ENCODE data around the gene UBE2S.
"Not testable (repeated sequence)": the region's sequence is repeated elsewhere in the genome, so short reads cannot be mapped to it uniquely, and the experiment has no call there.

Gene UBE2S

DNA sequence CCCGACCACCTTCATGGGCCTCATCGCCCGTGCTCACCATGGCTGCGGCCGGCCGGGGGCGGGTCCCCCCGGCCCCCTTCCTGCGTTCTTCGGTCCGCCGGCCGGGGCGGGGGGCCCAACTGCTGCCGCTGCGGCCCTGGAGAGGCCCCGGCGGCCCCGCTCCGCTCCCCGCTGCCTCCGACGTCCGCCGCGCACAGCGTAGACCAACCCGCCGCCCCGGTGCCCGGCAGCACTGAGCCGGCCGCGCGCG, at the start of gene UBE2S:
Gene UBE2S (minus strand): TSS at position 239 of the 250 bp plus-strand sequence. CDS start 199 bp downstream, at position 40.
- not testable (repeated sequence) for DNase-seq (ENCODE audit: low spot score)

- DNase-seq (ENCODE audit: low spot score): no peak
Measured at GRCh38 chr19:55456347-55456746, 48.8 kb upstream of the UBE2S start.

GRCh38 chr19:55455576-55456235, 48.1 kb upstream of the UBE2S start:
- no peak for DNase-seq (ENCODE audit: low spot score)

DNA sequence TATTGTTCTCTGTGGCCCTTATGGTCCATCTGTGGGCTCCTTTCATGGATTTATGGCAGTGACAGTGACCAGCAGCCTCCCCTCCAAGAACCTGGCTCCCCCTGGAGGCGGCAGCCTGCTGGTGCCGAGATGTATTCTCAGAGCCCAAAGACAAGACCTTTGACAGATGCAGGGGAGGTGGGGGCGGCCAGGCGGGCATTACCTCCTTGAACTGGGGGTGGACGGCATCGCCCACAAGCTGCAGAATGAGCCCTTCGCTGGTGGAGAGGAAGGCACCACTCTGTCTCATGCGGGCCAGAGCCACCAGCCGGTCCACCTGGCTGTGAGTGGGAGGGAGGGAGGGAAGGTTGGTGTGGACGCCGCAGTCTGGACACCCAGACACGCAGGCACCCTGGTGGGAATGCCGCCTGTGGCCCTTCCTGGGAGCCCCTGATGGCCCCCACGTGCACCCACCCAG, 47.2 kb upstream of the UBE2S start:
- DNase-seq (ENCODE audit: low spot score): peak; percentile 75

DNA sequence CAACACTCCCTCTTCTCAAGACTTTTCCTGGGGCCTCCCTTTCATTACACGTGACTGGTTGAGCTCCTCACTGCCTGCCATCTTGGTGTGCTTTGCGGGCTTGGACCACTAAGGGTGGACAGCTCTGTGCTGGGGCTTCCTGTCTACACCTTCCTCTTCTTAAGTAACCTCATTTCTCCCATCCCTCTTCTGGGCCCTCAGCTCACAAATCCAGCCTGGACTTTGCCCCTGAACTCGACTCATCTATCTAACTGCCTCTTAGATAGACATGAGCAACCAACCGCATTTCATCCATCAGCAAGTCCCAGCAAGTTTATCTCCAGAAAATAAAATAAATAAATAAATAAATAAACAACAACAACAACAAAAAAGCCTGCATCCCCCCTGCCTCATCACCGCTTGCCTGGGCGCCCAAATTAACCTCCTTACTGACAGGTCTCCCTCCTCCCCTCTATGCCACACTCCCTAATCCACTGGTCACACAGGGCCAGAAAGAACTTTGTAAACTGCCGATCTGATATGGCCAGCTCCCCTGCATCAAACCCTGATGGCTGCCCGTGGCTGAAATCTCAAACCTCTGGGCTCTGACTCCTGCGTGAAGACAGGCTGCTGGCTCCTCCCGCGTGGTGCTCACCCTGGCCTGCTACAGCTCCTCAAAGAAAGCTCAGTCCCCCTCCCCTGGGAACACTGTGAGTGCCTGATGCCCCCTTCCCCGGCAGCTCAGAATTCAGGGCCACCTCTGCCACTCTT, 46.1 kb upstream of the UBE2S start:
- no peak for DNase-seq (ENCODE audit: low spot score)

GRCh38 chr19:55452749-55453346, 45.3 kb upstream of the UBE2S start:
- peak; percentile 97 for DNase-seq (ENCODE audit: low spot score)

- DNase-seq (ENCODE audit: low spot score): peak; percentile 72
Measured at GRCh38 chr19:55451965-55452748, 44.6 kb upstream of the UBE2S start.

DNA sequence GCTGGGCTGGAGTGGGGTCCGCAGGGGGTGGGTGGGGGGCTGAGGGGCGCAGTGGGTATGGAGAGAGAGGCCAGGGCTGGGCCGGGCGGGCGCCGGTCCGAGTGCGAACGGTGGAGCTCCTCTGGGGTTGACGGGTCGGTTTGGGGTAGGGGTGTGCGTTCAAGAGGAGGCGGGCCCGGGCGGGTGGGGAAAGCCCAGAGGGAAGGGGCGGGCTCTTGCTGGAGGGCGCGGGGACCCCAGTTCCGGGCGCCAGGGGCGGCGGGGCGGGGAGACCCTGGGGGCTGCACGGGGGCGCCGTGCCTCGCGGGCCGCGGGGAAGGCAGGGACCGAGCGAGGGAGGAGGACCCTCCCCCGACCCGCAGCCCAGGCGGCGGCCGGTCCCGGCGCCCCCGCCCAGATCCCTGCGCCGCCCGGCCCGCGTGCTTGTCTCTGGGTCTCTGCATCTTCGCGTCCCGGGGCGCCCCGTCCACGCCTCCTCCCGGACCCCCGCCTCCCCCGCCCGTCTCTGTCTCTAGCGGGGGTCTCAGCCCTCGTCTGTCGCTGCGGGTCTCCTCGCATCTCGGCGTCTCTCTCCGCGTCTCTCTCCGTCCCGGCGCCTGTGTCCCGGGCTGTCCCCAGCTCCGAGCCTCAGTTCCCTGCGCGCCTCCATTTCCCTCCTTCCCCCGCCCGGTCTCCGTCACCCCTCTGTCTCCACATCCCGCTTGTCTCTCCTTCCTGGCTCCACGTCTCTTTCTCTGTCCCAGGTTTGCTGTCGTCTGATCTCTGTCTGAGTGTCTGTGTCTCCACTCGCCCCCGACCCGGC, 43.8 kb upstream of the UBE2S start:
- no peak for DNase-seq (ENCODE audit: low spot score)

GRCh38 chr19:55449469-55449868, 41.9 kb upstream of the UBE2S start:
- DNase-seq (ENCODE audit: low spot score): no peak

DNA sequence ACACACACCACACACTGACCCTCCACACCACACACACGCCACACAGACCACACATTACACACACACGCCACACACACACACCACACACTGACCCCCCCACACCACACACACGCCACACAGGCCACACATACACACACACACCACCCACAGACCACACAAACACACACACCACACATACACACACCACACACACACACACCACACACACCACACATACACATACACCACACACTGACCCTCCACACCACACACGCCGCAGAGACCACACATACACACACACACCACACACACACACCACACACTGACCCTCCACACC, 40.5 kb upstream of the UBE2S start:
- DNase-seq (ENCODE audit: low spot score): not testable (repeated sequence)

DNA sequence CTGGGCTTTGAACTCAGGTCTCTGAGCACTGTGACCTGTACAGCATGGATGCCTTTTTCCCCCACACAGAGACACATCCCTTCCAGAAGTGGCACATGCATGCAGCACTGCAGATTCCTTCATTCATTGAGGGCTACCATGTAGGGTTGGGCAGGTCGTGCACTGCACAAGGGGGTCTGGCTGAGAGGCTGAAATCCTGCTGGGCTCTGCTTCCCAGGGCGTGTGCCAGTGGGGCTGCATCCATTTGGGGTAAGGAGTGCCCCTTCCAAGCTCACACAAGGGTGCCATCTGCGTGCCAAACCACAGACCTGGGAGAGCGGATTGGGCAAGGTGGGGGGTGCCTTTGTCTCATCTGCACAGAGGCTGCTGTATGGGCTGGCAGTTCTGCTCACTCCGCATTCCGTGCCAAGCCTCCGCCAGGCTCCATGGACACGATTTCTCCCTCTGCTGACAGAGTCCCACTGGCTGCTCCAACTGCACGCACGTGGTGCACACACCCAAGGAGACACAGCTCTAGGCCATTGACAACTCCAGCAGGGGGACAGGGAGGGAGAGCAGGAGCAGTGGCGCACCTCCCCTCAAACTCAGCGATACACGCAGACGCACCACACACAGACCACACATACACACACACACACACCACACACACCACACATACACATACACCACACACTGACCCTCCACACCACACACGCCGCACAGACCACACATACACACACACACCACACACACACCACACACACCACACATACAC, 40.0 kb upstream of the UBE2S start:
- DNase-seq (ENCODE audit: low spot score): no peak

- no peak for DNase-seq (ENCODE audit: low spot score)
Measured at GRCh38 chr19:55446060-55446459, 38.5 kb upstream of the UBE2S start.

DNA sequence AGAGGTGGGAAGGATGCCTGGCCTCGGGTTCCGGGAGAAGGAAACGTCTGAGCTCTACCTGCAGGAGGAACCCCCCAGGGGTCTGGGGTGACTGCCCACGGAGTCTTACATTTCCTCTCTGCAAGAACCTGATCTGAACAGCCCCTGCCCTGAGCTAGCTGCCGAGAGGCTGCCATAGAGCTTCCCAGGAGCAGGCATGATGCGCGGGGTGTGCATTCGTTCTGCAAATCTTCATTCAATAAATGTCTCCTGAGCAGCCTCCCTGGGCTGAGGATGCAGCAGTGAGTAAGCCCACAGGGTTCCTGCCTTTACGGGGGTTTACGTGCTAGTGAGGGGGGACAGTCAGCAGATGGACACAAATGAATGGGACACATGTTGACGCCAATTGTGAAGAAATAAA, 37.1 kb upstream of the UBE2S start:
- no peak for DNase-seq (ENCODE audit: low spot score)

GRCh38 chr19:55443824-55444480, 36.4 kb upstream of the UBE2S start:
- DNase-seq (ENCODE audit: low spot score): no peak

GRCh38 chr19:55443045-55443823, 35.6 kb upstream of the UBE2S start, which contains the start of gene SHISA7:
Gene SHISA7 (minus strand): TSS chr19:55443300. CDS start chr19:55442863, 437 bp downstream.
- no peak for DNase-seq (ENCODE audit: low spot score)

- no peak for DNase-seq (ENCODE audit: low spot score)
Measured at GRCh38 chr19:55442372-55442961, 34.9 kb upstream of the UBE2S start.

GRCh38 chr19:55441692-55442321, 34.2 kb upstream of the UBE2S start:
- DNase-seq (ENCODE audit: low spot score): no peak

DNA sequence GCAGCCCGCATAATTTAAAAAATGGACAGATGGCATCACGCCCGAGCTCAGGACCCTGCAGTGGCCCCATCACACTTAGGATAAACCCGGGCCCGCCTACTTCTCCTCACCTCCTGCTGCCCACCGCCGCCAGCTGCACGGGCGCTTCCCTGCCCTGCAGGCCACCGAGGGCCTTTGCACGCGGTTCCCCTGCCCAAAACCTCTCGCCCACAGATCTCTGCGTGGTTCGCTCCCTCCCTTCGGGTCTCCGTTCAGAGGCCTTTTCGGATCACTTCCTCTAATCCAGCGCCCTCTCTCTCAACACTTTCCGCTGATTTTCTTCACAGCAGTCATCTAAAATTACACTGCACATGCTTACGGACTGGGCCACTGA, 33.7 kb upstream of the UBE2S start:
- no peak for DNase-seq (ENCODE audit: low spot score)

Measured in putamen (tissue), 1 donor.